UCSD-AML1 (cell line): ENCODE measurements around the gene CFHR5.
"Not testable (repeated sequence)": the region's sequence is repeated elsewhere in the genome, so short reads cannot be mapped to it uniquely, and the experiment has no call there.

Source experiments
- DNase-seq: peaks from one replicate; lab custom pipeline; 2025; ENCODE audit not compliant: unreplicated experiment; lab: John Stamatoyannopoulos, UW

The CFHR5 gene

GRCh38 chr1:197017558-197018146 is 40.3 kb downstream of the CFHR5 start:
- no peak for DNase-seq

DNA sequence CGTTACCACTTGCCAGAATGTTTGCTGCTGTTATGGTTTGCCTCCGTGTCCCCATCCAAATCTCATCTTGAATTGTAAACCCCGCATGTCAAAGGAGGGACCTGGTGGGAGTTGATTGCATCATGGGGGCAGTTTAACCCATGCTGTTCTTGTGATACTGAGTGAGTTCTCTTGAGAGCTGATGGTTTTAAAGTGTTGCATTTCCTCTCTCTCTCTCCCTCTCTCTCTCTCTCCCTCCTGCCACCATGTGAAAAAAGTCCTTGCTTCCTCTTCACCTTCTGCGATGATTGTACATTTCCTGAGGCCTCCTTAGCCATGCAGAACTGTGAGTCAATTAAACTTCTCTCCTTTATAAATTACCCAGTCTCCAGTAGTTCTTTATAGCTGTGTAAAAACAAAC is 44.4 kb downstream of the CFHR5 start:
- no peak for DNase-seq

DNA sequence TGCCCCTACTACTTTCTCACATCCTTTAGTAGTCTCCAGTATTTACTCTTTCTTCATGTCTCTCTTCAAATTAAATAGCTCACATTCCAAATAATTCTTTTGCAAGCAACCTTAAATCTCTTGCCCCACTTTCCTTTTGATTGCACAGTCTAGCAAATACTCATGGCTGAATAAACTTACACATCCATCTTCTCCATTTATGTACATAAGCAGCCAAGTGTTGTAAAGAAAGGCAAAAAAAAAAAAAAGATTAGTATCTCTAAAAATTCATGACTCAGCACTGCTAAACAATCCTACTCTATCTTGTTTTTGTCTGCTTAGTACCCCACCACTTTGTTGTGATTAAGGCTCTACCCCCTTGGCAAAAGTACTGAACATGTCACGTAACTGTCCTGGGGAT is 47.1 kb downstream of the CFHR5 start:
- DNase-seq = no peak

GRCh38 chr1:197027359-197027758 is 50.0 kb downstream of the CFHR5 start:
- DNase-seq = no peak

- DNase-seq = no peak
Observed at GRCh38 chr1:197029749-197030148, 52.4 kb downstream of the CFHR5 start.

GRCh38 chr1:197034631-197035339 is 57.4 kb downstream of the CFHR5 start:
- DNase-seq = not testable (repeated sequence)

DNA sequence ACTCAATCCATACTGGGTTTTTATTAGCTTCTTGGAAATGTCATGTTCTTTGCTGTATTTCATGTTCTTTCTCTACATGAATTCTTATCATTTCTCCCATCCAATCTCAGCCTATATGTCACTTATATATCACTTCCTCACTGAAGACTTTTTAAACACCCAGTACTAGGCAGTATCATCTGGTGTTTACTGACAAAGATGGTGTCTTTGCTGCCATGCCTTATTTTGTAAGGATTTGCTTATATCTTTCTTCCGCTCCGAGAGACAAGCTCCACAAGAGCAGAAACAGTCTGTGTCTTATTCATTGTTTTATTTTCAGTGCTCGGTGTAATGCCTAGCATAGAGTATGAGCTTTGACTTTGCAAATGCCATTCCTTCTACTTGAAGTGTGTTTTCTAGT is 59.5 kb downstream of the CFHR5 start:
- no peak for DNase-seq

GRCh38 chr1:197041486-197042353 is 64.4 kb downstream of the CFHR5 start:
- DNase-seq = no peak

DNA sequence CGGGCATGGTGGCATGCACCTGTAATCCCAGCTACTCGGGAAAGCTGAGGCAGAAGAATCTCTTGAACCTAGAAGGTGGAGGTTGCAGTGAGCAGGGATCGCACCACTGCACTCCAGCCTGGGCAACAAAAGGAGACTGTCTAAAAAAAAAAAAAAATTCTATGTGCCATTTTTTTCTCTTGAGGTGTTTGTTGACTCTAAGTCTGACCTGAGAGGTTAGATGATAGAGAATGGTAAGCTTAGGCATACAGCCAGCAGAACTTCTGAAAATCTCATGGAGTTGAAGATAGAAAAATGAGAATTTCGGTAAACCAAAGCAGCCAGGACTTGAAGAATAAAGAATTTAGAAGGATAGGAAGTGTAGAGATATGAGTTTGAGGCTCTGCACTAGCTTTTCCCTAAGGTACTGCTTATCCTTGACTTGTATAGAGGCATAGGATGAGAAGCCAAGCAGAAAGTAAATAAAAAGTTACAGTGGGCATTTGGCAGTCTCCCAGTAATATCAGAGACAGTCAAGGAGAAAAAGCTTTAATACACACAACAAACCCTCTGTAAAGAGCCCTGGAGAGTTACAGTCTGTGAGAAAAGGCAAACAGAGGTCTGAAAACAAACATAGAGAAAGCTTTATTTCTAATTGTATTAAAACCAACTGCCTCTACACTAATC is 65.5 kb downstream of the CFHR5 start:
- DNase-seq = no peak

DNA sequence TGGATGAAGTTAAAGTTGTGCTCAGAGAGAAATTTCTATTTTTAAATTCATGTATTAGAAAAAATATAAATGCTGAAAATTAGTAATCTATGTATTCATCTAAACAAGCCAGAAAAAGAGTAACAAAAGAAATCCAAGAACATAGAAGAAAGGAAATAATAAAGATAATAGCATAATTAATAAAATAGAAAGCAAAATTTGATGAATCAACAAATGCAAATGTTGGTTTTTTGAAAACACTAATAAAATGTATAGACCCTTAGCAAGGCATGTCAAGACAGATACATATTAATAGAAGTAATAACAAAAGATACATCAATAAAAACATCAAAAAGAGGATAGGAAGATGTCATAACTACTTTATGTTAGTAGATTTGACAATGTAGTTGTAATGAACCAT is 71.7 kb downstream of the CFHR5 start:
- no peak for DNase-seq
